NCI-H2107 treated with DMSO at 0.1 percent for 48 hours (cell line): ENCODE results near the gene LGALS3BP.

ENCODE experiments used
- DNase-seq: peaks from one replicate; lab custom pipeline; 2025; ENCODE audit not compliant: unreplicated experiment; lab: John Stamatoyannopoulos, UW

The LGALS3BP gene

GRCh38 chr17:78922816-78923498 lies 56.8 kb downstream of the LGALS3BP start:
- no peak for DNase-seq

DNA sequence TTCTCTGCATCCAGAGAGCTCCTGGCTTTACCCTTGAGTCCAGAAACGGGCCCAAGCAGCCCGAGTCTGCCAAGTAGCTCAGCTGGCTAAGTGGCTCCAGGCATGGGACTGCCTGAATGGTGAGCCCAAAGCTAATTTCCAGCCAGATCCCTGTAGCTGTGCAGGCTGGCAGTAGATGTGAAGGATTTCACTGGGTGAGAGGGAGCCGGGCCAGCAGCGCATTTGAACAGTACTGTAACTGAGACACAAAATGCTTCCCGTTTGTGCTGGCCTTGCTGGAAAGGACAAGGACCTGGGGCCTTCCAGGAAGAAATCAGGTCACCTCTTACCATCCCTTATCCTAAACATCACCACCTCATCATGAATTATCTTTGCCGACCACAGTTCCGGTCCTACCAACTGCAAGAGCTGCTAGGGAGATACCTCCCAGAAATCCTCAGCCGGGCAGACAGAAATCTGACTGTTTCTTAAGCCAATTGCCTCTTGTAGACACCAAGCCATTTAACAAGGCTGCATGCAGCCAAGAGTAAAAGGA lies 58.2 kb downstream of the LGALS3BP start:
- DNase-seq, result no peak
